K562 (cell line): ENCODE results near the gene ETS2. TPM values are rescaled to one million over a fixed set of nuclear protein-coding genes. Genes with fewer than 3 reads are reported as not detected.

ENCODE experiments used
- ATAC-seq: fragments of 200-7000 bp; cut with Tn5 transposase; 3 replicates; pipeline ENCODE4 v1.9.1; 2020; ENCODE audit warnings: moderate library complexity
- BruUV-seq: library from RNA; stranded (reverse); fragments of 400-500 nt; replicated peaks from 2 replicates; lab custom pipeline; 2021; lab: Mats Ljungman, UMichigan
- CTCF ChIA-PET: fragments of 300-600 bp; formaldehyde crosslinking; extraction: SDS; loops from one replicate; lab custom pipeline; 2021; ENCODE audit warnings: low intra/inter-chr PET ratio; lab: Yijun Ruan, JAX
- POLR2A ChIA-PET: fragments of 300-600, 350-650 bp; sonication (Branson Sonifier 250); formaldehyde crosslinking; extraction: SDS; loops from one replicate; lab custom pipeline; 2021; ENCODE audit warnings: antibody characterized with exemption, inconsistent platforms; lab: Yijun Ruan, JAX
- DNase-seq, 4 experiments: peaks; one replicate each; pipeline versions ENCODE4 v3.0.0 to v3.0.0-alpha.2; 2011 to 2018; ENCODE audit warnings: low spot score in 3 of 4, mixed read lengths in 3 of 4; ENCODE audit errors: extremely low read depth in 1 of 4
- FAIRE-seq: peaks from 2 replicates; lab custom pipeline; 2011; peaks lifted over from hg19 to GRCh38; lab: Jason Lieb, UNC
- H2AFZ ChIP-seq: 2 replicates; pipeline ENCODE4 v1.6.0; 2011; ENCODE audit warnings: low read depth, low read length, control low read depth, inconsistent platforms
- H3K27ac ChIP-seq: fragments of 200-600 bp; 3 replicates; pipeline ENCODE4 v1.8.0; 2011; ENCODE audit warnings: low read depth, mild to moderate bottlenecking, control low read depth, inconsistent platforms, low read length, moderate library complexity, mixed read lengths; ENCODE audit errors: extremely low read depth
- H3K27me3 ChIP-seq, 2 experiments: fragments of 300-600 bp in 1 of 2; 2 replicates in 1 of 2; 3 replicates in 1 of 2; pipeline versions ENCODE4 v1.6.0 to v1.8.0; 2011; ENCODE audit warnings: inconsistent platforms in 2 of 2, low read length in 2 of 2, mild to moderate bottlenecking in 1 of 2, mixed read lengths in 1 of 2, moderate library complexity in 1 of 2; ENCODE audit not compliant: control insufficient read depth in 2 of 2, insufficient read depth in 2 of 2
- H3K36me3 ChIP-seq: fragments of 300-600 bp; 3 replicates; pipeline ENCODE4 v1.8.0; 2011; ENCODE audit warnings: mild to moderate bottlenecking, low read length, inconsistent platforms; ENCODE audit not compliant: control insufficient read depth, insufficient read depth
- H3K4me1 ChIP-seq, 2 experiments: fragments of 200-600 bp in 1 of 2; replicated peaks in 1 of 2; 2 replicates in 1 of 2; 3 replicates in 1 of 2; pipeline versions ENCODE4 v1.5.1 to v1.8.0; 2011; ENCODE audit warnings: inconsistent platforms in 2 of 2, low read length in 2 of 2, mild to moderate bottlenecking in 1 of 2, mixed read lengths in 1 of 2, moderate library complexity in 1 of 2; ENCODE audit not compliant: control insufficient read depth in 2 of 2, insufficient read depth in 2 of 2
- H3K4me2 ChIP-seq: 2 replicates; pipeline ENCODE4 v1.6.1; 2011; ENCODE audit warnings: low read length, control low read depth, inconsistent platforms, mixed read lengths; ENCODE audit not compliant: insufficient read depth
- H3K4me3 ChIP-seq: fragments of 200-600 bp; sonication (generic), shearing (Covaris generic); 2 replicates; pipeline ENCODE4 v1.5.1; 2016; ENCODE audit warnings: control low read depth, inconsistent platforms
- H3K79me2 ChIP-seq: fragments of 200-600 bp; 3 replicates; pipeline ENCODE4 v1.8.0; 2011; ENCODE audit warnings: low read length, inconsistent platforms; ENCODE audit not compliant: control insufficient read depth, insufficient read depth
- H3K9ac ChIP-seq, 2 experiments: 2 replicates each; pipeline versions ENCODE4 v1.6.0 to v1.6.1; 2011; ENCODE audit warnings: low read depth in 2 of 2, low read length in 2 of 2, control low read depth in 1 of 2, inconsistent platforms in 1 of 2, mild to moderate bottlenecking in 1 of 2, mixed read lengths in 1 of 2; ENCODE audit not compliant: insufficient read depth in 1 of 2
- H3K9me1 ChIP-seq: one replicate; pipeline ENCODE4 v1.6.0; 2011; ENCODE audit warnings: inconsistent platforms, mild to moderate bottlenecking, low read length, moderate library complexity; ENCODE audit not compliant: control insufficient read depth, insufficient read depth
- H3K9me3 ChIP-seq: replicated peaks from 2 replicates; pipeline ENCODE4 v1.5.1; 2011; ENCODE audit warnings: low read depth, low read length, inconsistent platforms; ENCODE audit not compliant: control insufficient read depth, insufficient read depth
- H4K20me1 ChIP-seq: replicated peaks from 2 replicates; pipeline ENCODE4 v1.6.1; 2011; ENCODE audit warnings: low read length, inconsistent platforms, mixed read lengths; ENCODE audit not compliant: control insufficient read depth, insufficient read depth
- BACH1 ChIP-seq: fragments of 200-800 bp; sonication (Bioruptor generic); IDR thresholded peaks from 2 replicates; pipeline ENCODE4 v1.6.1; 2016; ENCODE audit warnings: missing genetic modification characterization, missing compliant biosample characterization
- BDP1 ChIP-seq: IDR thresholded peaks from 3 replicates; pipeline ENCODE4 v1.6.1; 2011; ENCODE audit not compliant: insufficient read length, insufficient read depth
- ESRRA ChIP-seq: fragments of 450-650 bp; IDR thresholded peaks from 2 replicates; pipeline ENCODE4 v1.6.1; 2014; ENCODE audit warnings: low read depth, mild to moderate bottlenecking, moderate library complexity, borderline replicate concordance
- GATAD2A ChIP-seq: fragments of 450-650 bp; IDR thresholded peaks from 2 replicates; pipeline ENCODE4 v1.6.1; 2017
- NR0B1 ChIP-seq: fragments of 450-650 bp; IDR thresholded peaks from one replicate; pipeline ENCODE4 v1.6.1; 2018; ENCODE audit warnings: mild to moderate bottlenecking, moderate library complexity; ENCODE audit not compliant: partially characterized antibody
- POU5F1 ChIP-seq: fragments of 150-350 bp; IDR thresholded peaks from 2 replicates; pipeline ENCODE4 v1.6.1; 2014; ENCODE audit warnings: borderline replicate concordance, low read length, low read depth, mild to moderate bottlenecking; ENCODE audit not compliant: partially characterized antibody
- PYGO2 ChIP-seq: fragments of 450-650 bp; IDR thresholded peaks from 2 replicates; pipeline ENCODE4 v1.6.1; 2016; ENCODE audit warnings: mild to moderate bottlenecking, missing genetic modification characterization, moderate library complexity, missing compliant biosample characterization
- RBBP5 ChIP-seq: fragments of 200-600 bp; sonication (generic); IDR thresholded peaks from 2 replicates; pipeline ENCODE4 v1.6.1; 2012; ENCODE audit warnings: borderline replicate concordance, mild to moderate bottlenecking, low read length, control low read depth, inconsistent platforms; ENCODE audit not compliant: insufficient read depth, poor library complexity, severe bottlenecking
- SFPQ ChIP-seq: fragments of 200-400 bp; formaldehyde crosslinking; IDR thresholded peaks from 2 replicates; pipeline ENCODE4 v1.6.1; 2017; ENCODE audit warnings: mild to moderate bottlenecking, low read depth, low read length, moderate library complexity
- ZNF121 ChIP-seq: sonication (generic); formaldehyde crosslinking; conservative IDR thresholded peaks from 2 replicates; pipeline ENCODE4 v1.8.0; 2022; ENCODE audit warnings: missing genetic modification reagents
- ZNF311 ChIP-seq: fragments of 250-450 bp; sonication (Bioruptor Pico); IDR thresholded peaks from 2 replicates; pipeline ENCODE4 v1.4.0; 2020; ENCODE audit warnings: mild to moderate bottlenecking, moderate library complexity
- ZNF384 ChIP-seq: IDR thresholded peaks from 2 replicates; pipeline ENCODE4 v1.6.1; 2012; ENCODE audit warnings: low read depth, low read length, improper control_type of control experiment
- ZNF551 ChIP-seq: fragments of 250-450 bp; sonication (Bioruptor Pico); IDR thresholded peaks from 2 replicates; pipeline ENCODE4 v1.5.0; 2021; ENCODE audit warnings: mild to moderate bottlenecking, moderate library complexity
- ZNF644 ChIP-seq: fragments of 200-800 bp; sonication (Bioruptor generic); IDR thresholded peaks from 2 replicates; pipeline ENCODE4 v1.6.1; 2016; ENCODE audit warnings: low read depth, missing genetic modification characterization, missing compliant biosample characterization
- in situ Hi-C: fragments of 300-500 bp; cut with MboI; formaldehyde crosslinking; loops from 4 replicates; pipeline ENCODE4 v1.15.0; 2018; ENCODE audit warnings: inconsistent platforms, mixed read lengths
- intact Hi-C: fragments of 100-400 bp; cut with micrococcal nuclease; formaldehyde crosslinking; loops from 2 replicates; pipeline ENCODE4 v1.14.2; 2022
- polyA plus RNA-seq, 8 experiments: library from polyadenylated mRNA; depleted of rRNA in 4 of 8; stranded (reverse) in 5 of 8; unstranded in 3 of 8; fragments of >200 nt; fragmentation: Nextera tagmentation in 2 of 8; fragmentation: Illumina TruSeq in 1 of 8; extraction: Ambion mirVana in 2 of 8; extraction: Trizol in 1 of 8; gene quantifications; 2 replicates each; pipeline versions ENCODE4 v1.2.1 to v1.2.3, GENCODE V29; 2011 to 2014; ENCODE audit warnings: inconsistent platforms in 1 of 8, missing spikeins in 1 of 8
- total RNA-seq, 7 experiments: library from RNA; depleted of rRNA in 6 of 7; stranded (reverse); fragments of >200 nt in 6 of 7; fragmentation: Illumina TruSeq in 2 of 7; extraction: Trizol in 2 of 7; gene quantifications; 2 replicates each; pipeline versions ENCODE4 v1.2.1 to v1.2.3, GENCODE V29; 2011 to 2021; ENCODE audit warnings: low replicate concordance in 1 of 7

Gene ETS2
- total and polyA plus RNA-seq, 9 of the 15 experiments (the other 6 are each of a cell fraction or from before 2014, with no cell fraction given): 1.7 to 24.4 (median 12.2) TPM

- no TSS peak for BruUV-seq
- in situ Hi-C loops: no loop called here
- CTCF ChIA-PET: no interaction called here
Measured at GRCh38 chr21:38771536-38771935, 34.2 kb upstream of the ETS2 start.

More at GRCh38 chr21:38771536-38771935, 34.2 kb upstream of the ETS2 start:
- Histone ChIP-seq H3K36me3 (no peaks in the 10 kb centered on the region), H3K4me2 (no peak overlapping the region), H3K4me1 (no peaks in the 10 kb centered on the region), H3K27me3 (peaks cover 45 to 51% of the 10 kb centered on the region in 2 experiments), H4K20me1 (no peaks in the 10 kb centered on the region), H3K79me2 (no peaks in the 10 kb centered on the region), H3K27ac (no peak overlapping the region), H2AFZ (no peak overlapping the region), H3K4me3 (no peak overlapping the region), H3K9ac (no peak overlapping the region), H3K9me3 (0 out of 2 replicates have a peak, but pooled peaks cover 2% of the 10 kb centered on the region), H3K9me1 (no peaks in the 10 kb centered on the region)
- TF ChIP-seq NR0B1 (no peak), ZNF644 (tag) (no peak), ZNF311 (CRISPR knock-in tag) (no peak), ZNF384 (no peak), RBBP5 (no peak), POU5F1 (no peak), BDP1 (no peak), ESRRA (no peak), GATAD2A (no peak), PYGO2 (tag) (no peak), BACH1 (tag) (no peak), SFPQ (no peak), ZNF121 (CRISPR knock-in tag) (no peak), ZNF551 (no peak)
- DNase-seq (no peak), ATAC-seq (no peak), FAIRE-seq (peak; percentile 19)
- POLR2A ChIA-PET: no interaction called here
- intact Hi-C loops: no loop called here
